ENCODE results near the gene EPM2AIP1.
"Not testable (repeated sequence)": the region's sequence is repeated elsewhere in the genome, so short reads cannot be mapped to it uniquely, and the experiment has no call there.

EPM2AIP1 gene

DNA sequence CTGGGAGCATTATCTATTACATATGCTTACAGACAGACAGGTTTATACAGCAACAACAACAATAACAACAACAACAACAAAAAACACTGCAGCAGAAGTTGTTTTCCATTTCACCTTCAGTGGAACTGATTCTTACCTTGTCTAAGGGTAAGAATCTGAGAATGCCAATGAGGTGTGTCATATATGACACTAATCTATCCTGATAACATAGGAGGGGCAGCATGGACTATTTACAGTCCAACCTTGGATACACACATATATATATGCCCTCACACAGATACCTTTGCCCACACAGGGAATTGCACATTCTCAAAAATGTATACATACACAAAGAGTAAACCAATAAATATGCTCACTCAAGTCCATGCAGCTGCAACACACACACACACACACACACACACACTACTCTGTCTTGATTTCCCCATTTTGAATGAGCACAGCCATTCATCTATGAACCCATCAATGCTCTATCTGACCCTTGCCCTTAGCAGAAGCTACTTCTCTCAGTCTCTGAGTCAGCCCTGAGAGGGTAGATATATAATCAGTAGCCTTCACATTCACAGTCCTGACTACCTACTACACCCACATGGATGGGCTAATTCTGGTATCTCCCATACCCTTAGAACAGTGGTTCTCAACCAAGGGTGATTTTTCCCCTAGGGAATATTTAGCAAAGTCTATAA is 38.3 kb downstream of the EPM2AIP1 start:
- peaks cover under 1% of the 10 kb centered on the region for H3K36me3 Mint-ChIP-seq (ENCODE audit: low read depth)
- no peak overlapping the region for H3K27ac Mint-ChIP-seq
- peaks cover 8% of the 10 kb centered on the region for H3K4me1 Mint-ChIP-seq
- H3K9me3 Mint-ChIP-seq: peaks cover 2% of the 10 kb centered on the region
- H3K4me3 Mint-ChIP-seq: no peak overlapping the region
- DNase-seq: no peak
- TF ChIP-seq, protein P1, sequence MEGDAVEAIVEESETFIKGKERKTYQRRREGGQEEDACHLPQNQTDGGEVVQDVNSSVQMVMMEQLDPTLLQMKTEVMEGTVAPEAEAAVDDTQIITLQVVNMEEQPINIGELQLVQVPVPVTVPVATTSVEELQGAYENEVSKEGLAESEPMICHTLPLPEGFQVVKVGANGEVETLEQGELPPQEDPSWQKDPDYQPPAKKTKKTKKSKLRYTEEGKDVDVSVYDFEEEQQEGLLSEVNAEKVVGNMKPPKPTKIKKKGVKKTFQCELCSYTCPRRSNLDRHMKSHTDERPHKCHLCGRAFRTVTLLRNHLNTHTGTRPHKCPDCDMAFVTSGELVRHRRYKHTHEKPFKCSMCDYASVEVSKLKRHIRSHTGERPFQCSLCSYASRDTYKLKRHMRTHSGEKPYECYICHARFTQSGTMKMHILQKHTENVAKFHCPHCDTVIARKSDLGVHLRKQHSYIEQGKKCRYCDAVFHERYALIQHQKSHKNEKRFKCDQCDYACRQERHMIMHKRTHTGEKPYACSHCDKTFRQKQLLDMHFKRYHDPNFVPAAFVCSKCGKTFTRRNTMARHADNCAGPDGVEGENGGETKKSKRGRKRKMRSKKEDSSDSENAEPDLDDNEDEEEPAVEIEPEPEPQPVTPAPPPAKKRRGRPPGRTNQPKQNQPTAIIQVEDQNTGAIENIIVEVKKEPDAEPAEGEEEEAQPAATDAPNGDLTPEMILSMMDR (IDR thresholded peaks at IDR 0.05): no peak
- peaks cover 5% of the 10 kb centered on the region for H3K27me3 Mint-ChIP-seq (ENCODE audit: low read depth, poor library complexity)

DNA sequence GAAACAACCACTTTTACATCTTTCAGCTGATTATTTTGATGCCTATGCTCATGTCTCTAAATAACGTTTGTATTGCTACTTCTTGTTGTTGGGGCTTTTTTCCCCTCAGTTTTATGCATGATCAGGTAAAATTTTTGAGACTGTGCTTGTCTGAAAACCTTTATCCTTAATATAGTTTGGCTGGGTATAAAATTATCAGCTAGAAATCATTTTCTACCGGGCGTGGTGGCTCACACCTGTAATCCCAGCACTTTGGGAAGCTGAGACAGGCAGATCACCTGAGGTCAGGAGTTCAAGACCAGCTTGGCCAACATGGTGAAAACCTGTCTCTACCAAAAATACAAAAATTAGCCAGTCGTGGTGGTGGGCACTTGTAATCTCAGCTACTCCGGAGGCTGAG is 45.1 kb downstream of the EPM2AIP1 start:
- Mint-ChIP-seq H3K4me1 (peaks cover 10% of the 10 kb centered on the region), H3K9me3 (peaks cover 48% of the 10 kb centered on the region), H3K27me3 (ENCODE audit: low read depth, poor library complexity) (peaks cover 35% of the 10 kb centered on the region), H3K36me3 (ENCODE audit: low read depth) (peaks cover 38% of the 10 kb centered on the region)
- DNase-seq, H3K27ac Mint-ChIP-seq, H3K4me3 Mint-ChIP-seq: not testable (repeated sequence)

DNA sequence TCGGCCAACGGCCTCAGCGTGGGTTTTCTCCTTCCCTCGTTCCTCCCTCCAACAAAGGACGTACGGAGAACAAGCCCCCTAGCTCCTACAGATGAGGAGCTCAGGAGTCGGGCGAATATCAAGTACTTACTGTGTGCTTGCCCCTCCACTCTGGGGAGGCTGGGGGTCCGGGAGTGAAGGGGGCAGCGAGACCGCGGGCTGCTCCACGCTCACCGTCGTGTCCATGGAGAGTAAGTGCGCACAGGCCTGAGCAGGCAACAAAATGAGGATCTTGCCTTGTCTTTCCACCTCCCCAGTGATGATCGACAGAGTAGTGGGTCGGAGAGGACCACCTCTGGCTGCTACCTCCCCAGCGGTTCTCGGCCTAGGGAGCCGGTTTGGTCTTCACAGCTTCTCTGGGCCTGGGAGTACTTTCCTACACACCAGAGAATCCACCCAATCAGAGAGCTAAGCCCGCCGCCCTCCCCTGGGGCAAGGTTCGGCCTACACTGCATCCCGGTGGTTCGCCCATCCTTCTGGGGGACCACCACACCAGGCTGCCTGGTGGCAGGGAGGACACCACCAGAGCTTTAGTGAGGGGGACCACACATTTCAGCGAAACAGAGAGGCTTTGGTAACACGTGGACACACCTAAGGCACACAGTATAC is 47.5 kb downstream of the EPM2AIP1 start:
- Mint-ChIP-seq H3K4me1 (peaks cover 34% of the 10 kb centered on the region), H3K27ac (no peak overlapping the region), H3K27me3 (ENCODE audit: low read depth, poor library complexity) (peaks cover 41% of the 10 kb centered on the region), H3K9me3 (peaks cover 48% of the 10 kb centered on the region), H3K4me3 (peak overlapping the region; percentile 81), H3K36me3 (ENCODE audit: low read depth) (peaks cover 38% of the 10 kb centered on the region)
- TF ChIP-seq, protein P1 (IDR thresholded peaks at IDR 0.05): no peak
- DNase-seq: no peak

DNA sequence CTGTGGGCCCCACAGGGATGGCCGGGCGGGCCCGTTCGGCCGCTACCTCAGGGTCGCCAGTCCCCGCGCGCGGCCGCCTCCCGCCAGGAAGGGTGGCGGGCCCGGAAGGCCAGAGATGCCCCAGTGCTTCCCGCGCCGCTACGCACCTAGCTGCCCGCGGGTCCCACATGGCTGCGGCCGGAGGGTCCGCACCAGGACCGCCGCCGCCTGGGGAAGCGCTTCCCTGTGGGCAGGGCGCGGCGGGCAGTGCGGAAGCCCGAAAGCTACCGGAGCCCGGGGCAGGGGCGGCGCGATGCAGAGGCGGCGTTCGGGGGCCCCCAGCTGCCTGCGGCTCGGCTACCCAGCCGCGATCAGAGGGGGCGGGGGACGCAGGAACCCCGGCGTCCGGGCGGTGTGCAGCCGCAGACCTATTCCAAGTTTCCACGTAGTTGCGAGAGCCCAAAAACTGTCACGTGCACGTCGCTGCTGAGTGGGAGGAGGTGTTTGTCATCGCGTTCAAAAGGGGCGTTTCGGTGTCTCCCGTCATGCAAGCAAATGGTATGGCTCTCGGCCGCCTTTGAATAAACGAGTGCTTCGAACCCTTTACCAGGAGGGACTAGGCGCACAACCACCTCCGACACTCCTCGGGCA is 48.2 kb downstream of the EPM2AIP1 start, which contains the start of gene TRANK1:
Gene TRANK1 (minus strand): TSS at position 414 of the 630 bp plus-strand sequence. CDS start 245 bp downstream, at position 169.
- DNase-seq: no peak
- Mint-ChIP-seq H3K4me3 (peak within 1 kb of the TSS; percentile 82), H3K4me1 (peaks cover 36% of the 10 kb centered on the region), H3K9me3 (peaks cover 48% of the 10 kb centered on the region), H3K36me3 (ENCODE audit: low read depth) (peaks cover 38% of the 10 kb centered on the region), H3K27ac (no peak within 1 kb of the TSS), H3K27me3 (ENCODE audit: low read depth, poor library complexity) (peaks cover 43% of the 10 kb centered on the region)
- TF ChIP-seq, protein P1 (IDR thresholded peaks at IDR 0.05): no peak

DNA sequence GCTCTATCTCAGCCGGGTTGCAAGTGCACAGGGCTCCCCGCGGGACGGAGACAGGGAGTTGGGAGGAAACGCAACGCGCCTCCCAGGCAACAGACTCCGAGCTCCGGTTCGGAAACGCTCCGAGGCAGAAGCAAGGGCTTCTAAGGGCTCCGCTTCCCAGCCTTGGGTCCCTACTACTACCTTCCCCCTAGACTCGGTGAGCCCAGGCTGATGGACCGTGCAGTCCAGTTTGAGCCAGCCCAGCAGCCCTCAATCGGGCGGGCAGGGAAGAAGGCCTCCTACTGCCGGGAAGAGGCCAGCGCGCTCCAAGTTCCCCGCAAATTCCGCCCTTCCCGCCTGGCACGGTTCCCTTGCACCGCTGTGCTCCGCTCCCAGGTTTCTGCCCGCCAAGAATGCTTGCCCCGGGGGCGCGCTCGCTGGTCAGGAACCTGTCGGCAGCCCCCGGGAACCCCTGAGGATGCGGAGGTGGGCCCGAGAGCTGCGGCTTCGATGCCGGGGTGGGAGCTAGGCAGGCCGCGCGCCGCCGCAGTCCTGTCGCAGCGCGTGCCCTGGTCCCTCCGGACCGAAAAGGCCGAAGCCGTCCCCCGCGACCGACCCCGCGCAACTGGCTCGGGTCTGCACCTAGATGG is 48.8 kb downstream of the EPM2AIP1 start:
- Mint-ChIP-seq H3K4me3 (peak overlapping the region; percentile 82), H3K27ac (no peak overlapping the region), H3K4me1 (peaks cover 39% of the 10 kb centered on the region), H3K27me3 (ENCODE audit: low read depth, poor library complexity) (peaks cover 40% of the 10 kb centered on the region), H3K36me3 (ENCODE audit: low read depth) (peaks cover 33% of the 10 kb centered on the region), H3K9me3 (peaks cover 42% of the 10 kb centered on the region)
- DNase-seq: peak; percentile 67
- TF ChIP-seq, protein P1 (IDR thresholded peaks at IDR 0.05): no peak

DNA sequence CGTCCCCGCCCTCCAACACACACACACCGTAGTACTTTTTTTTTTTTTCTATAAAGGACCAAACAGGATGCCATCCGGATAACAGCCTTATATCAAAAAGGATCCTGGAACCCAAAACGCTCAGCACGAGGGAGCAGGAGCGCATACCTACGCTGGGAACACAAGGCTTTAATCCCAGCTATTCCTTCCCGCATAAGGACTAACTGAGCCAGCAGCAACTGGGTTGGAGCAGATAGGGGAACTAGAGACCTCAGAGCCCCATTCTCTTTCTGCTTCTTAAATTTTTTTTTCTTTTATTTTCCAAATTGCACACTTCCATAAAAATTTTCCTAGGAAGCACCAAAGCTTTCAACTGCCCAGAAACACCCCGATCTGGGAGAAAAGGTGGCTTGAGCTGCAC is 49.3 kb downstream of the EPM2AIP1 start:
- no peak overlapping the region for H3K27ac Mint-ChIP-seq
- H3K9me3 Mint-ChIP-seq: peaks cover 36% of the 10 kb centered on the region
- H3K27me3 Mint-ChIP-seq (ENCODE audit: low read depth, poor library complexity): peaks cover 37% of the 10 kb centered on the region
- TF ChIP-seq, protein P1 (IDR thresholded peaks at IDR 0.05): no peak
- peaks cover 28% of the 10 kb centered on the region for H3K36me3 Mint-ChIP-seq (ENCODE audit: low read depth)
- peak overlapping the region; percentile 82 for H3K4me3 Mint-ChIP-seq
- H3K4me1 Mint-ChIP-seq: peaks cover 41% of the 10 kb centered on the region
- DNase-seq: no peak

Data from nephron progenitor cell (in vitro differentiated cells).